Liver (tissue), 9 donors: ENCODE results near the gene PAPOLA. TPM values are rescaled to one million over a fixed set of nuclear protein-coding genes. Genes with fewer than 3 reads are reported as not detected.
A peak's percentile ranks its signal among the peaks of the same experiment; 100 is the strongest.

Source experiments
- DNase-seq: peaks from one replicate; pipeline ENCODE4 v3.0.0-alpha.2; 2017; ENCODE audit warnings: low spot score
- H3K27ac ChIP-seq, 2 donors: one replicate each; pipeline ENCODE4 v1.7.0; 2013; ENCODE audit warnings: inconsistent platforms in 2 of 2, low read length in 2 of 2, control low read depth in 1 of 2, low read depth in 1 of 2, mild to moderate bottlenecking in 1 of 2
- H3K27me3 ChIP-seq, 4 donors: one replicate each; pipeline versions ENCODE4 v1.6.1 to v1.7.0; 2013; ENCODE audit warnings: low read length in 3 of 4, inconsistent platforms in 1 of 4, mild to moderate bottlenecking in 1 of 4, moderate library complexity in 1 of 4; ENCODE audit not compliant: control insufficient read depth in 4 of 4, insufficient read depth in 4 of 4
- H3K36me3 ChIP-seq, 4 donors: one replicate each; pipeline versions ENCODE4 v1.6.1 to v1.7.0; 2013; ENCODE audit warnings: low read length in 3 of 4, mild to moderate bottlenecking in 3 of 4, low read depth in 1 of 4, moderate library complexity in 1 of 4; ENCODE audit not compliant: control insufficient read depth in 4 of 4, insufficient read depth in 3 of 4
- H3K4me1 ChIP-seq, 4 donors: one replicate each; pipeline versions ENCODE4 v1.6.1 to v1.7.0; 2013; ENCODE audit warnings: low read length in 3 of 4, mild to moderate bottlenecking in 3 of 4, moderate library complexity in 1 of 4; ENCODE audit not compliant: control insufficient read depth in 4 of 4, insufficient read depth in 4 of 4
- H3K4me3 ChIP-seq, 3 donors: one replicate each; pipeline versions ENCODE4 v1.6.1 to v1.7.0; 2013; ENCODE audit warnings: low read length in 3 of 3, control low read depth in 1 of 3, low read depth in 1 of 3, mild to moderate bottlenecking in 1 of 3
- H3K9ac ChIP-seq, 2 donors: one replicate each; pipeline ENCODE4 v1.7.0; 2013; ENCODE audit warnings: low read length in 2 of 2, mild to moderate bottlenecking in 2 of 2, moderate library complexity in 2 of 2, control low read depth in 1 of 2, low read depth in 1 of 2
- H3K9me3 ChIP-seq, 4 donors: one replicate each; pipeline versions ENCODE4 v1.6.1 to v1.7.0; 2013; ENCODE audit warnings: low read length in 3 of 4; ENCODE audit not compliant: control insufficient read depth in 4 of 4
- ATF3 ChIP-seq: IDR thresholded peaks from 2 replicates; pipeline ENCODE4 v1.6.1; 2016; ENCODE audit warnings: antibody characterized with exemption
- CTCF ChIP-seq: fragments of 150-350 bp; IDR thresholded peaks from 2 replicates; pipeline ENCODE4 v1.5.1; 2017; ENCODE audit warnings: improper control_type of control experiment, low read depth, low read length; ENCODE audit not compliant: missing input control
- EGR1 ChIP-seq, 2 donors: IDR thresholded peaks; 2 replicates each; pipeline ENCODE4 v1.6.1; 2016 to 2018; ENCODE audit warnings: antibody characterized with exemption in 2 of 2, low read depth in 2 of 2
- FOXA2 ChIP-seq: IDR thresholded peaks from 2 replicates; pipeline ENCODE4 v1.6.1; 2016; ENCODE audit warnings: antibody characterized with exemption
- GABPA ChIP-seq, 2 donors: IDR thresholded peaks in 1 of 2; conservative IDR thresholded peaks in 1 of 2; 2 replicates each; pipeline ENCODE4 v1.6.1; 2016; ENCODE audit warnings: antibody characterized with exemption in 2 of 2, mild to moderate bottlenecking in 1 of 2, moderate library complexity in 1 of 2
- HNF4A ChIP-seq, 2 donors: conservative IDR thresholded peaks; 2 replicates each; pipeline ENCODE4 v1.6.1; 2016; ENCODE audit warnings: antibody characterized with exemption in 2 of 2, mild to moderate bottlenecking in 2 of 2
- HNF4G ChIP-seq: IDR thresholded peaks from 2 replicates; pipeline ENCODE4 v1.6.1; 2016; ENCODE audit warnings: antibody characterized with exemption
- JUND ChIP-seq, 2 donors: IDR thresholded peaks; 2 replicates each; pipeline ENCODE4 v1.6.1; 2016; ENCODE audit warnings: antibody characterized with exemption in 2 of 2
- MAX ChIP-seq: IDR thresholded peaks from 2 replicates; pipeline ENCODE4 v1.6.1; 2016; ENCODE audit warnings: antibody characterized with exemption
- NR2F2 ChIP-seq: IDR thresholded peaks from 2 replicates; pipeline ENCODE4 v1.6.1; 2016; ENCODE audit warnings: antibody characterized with exemption
- RAD21 ChIP-seq, 2 donors: IDR thresholded peaks; 2 replicates each; pipeline ENCODE4 v1.6.1; 2016; ENCODE audit warnings: antibody characterized with exemption in 2 of 2, mild to moderate bottlenecking in 2 of 2
- RXRA ChIP-seq, 2 donors: IDR thresholded peaks; 2 replicates each; pipeline ENCODE4 v1.6.1; 2017 to 2018; ENCODE audit warnings: antibody characterized with exemption in 2 of 2, mild to moderate bottlenecking in 1 of 2
- SP1 ChIP-seq: IDR thresholded peaks from 2 replicates; pipeline ENCODE4 v1.6.1; 2018; ENCODE audit warnings: antibody characterized with exemption, mild to moderate bottlenecking
- TAF1 ChIP-seq: conservative IDR thresholded peaks from 2 replicates; pipeline ENCODE4 v1.6.1; 2016; ENCODE audit warnings: antibody characterized with exemption, mild to moderate bottlenecking
- YY1 ChIP-seq: IDR thresholded peaks from 2 replicates; pipeline ENCODE4 v1.6.1; 2016; ENCODE audit warnings: antibody characterized with exemption, mild to moderate bottlenecking
- WGBS: extraction: QIAGEN DNeasy Blood & Tissue Kit; methylation state at CpG from one replicate; pipeline ENCODE4 v1.1.7; 2013; 5-methylcytosine and 5-hydroxymethylcytosine counted together
- polyA plus RNA-seq, 2 donors: library from polyadenylated mRNA; stranded (reverse) in 1 of 2; unstranded in 1 of 2; fragments of 200-250 nt in 1 of 2; fragments of >200 nt in 1 of 2; fragmentation: Nextera tagmentation in 1 of 2; extraction: Ambion mirVana in 1 of 2; gene quantifications; one replicate each; pipeline versions ENCODE4 v1.2.1 to v1.2.3, GENCODE V29; 2013 to 2015
- total RNA-seq, 2 donors: library from RNA; depleted of rRNA; stranded (reverse); fragments of >200 nt; gene quantifications; one replicate each; pipeline ENCODE4 v1.2.3, GENCODE V29; 2014
- donor health status: healthy.
- donor health status: healthy.
- donor health status: healthy.
- donor health status: healthy.
- donor health status: healthy.

The PAPOLA gene
- total and polyA plus RNA-seq, 4 donors = 29.4 to 107 (median 71.6) TPM

- Histone ChIP-seq H3K4me3 (no peak overlapping the region), H3K27me3 (no peaks in the 10 kb centered on the region), H3K4me1 (peaks cover 0 to 11% (median 5%) of the 10 kb centered on the region in 4 donors), H3K9ac (no peak overlapping the region), H3K9me3 (no peaks in the 10 kb centered on the region), H3K36me3 (no peaks in the 10 kb centered on the region), H3K27ac (no peak overlapping the region)
- no peak for TF ChIP-seq HNF4A (conservative IDR thresholded peaks at IDR 0.05)
- no peak for TF ChIP-seq NR2F2
- no peak for TF ChIP-seq CTCF
- TF ChIP-seq YY1 = no peak
- TF ChIP-seq ATF3 = no peak
- no peak for TF ChIP-seq EGR1 (IDR thresholded peaks at IDR 0.05; ENCODE audit: low read depth in 2 of 2)
- no peak for TF ChIP-seq SP1
- TF ChIP-seq TAF1 = no peak
- no peak for TF ChIP-seq MAX
- TF ChIP-seq FOXA2 = no peak
- no peak for TF ChIP-seq JUND (IDR thresholded peaks at IDR 0.05)
- DNase-seq = no peak
- 95% methylated on average over 5 of the region's 5 CpGs for WGBS
Observed at GRCh38 chr14:96597680-96598079, 95.5 kb downstream of the PAPOLA start.

GRCh38 chr14:96598332-96598928 lies 96.2 kb downstream of the PAPOLA start:
- peaks cover 0 to 11% (median 5%) of the 10 kb centered on the region in 4 donors for H3K4me1 ChIP-seq
- no peaks in the 10 kb centered on the region for H3K9me3 ChIP-seq
- DNase-seq = no peak
- H3K27me3 ChIP-seq = peaks cover 0 to 2% (median 0%) of the 10 kb centered on the region in 4 donors
- no peaks in the 10 kb centered on the region for H3K36me3 ChIP-seq
- no peak overlapping the region for H3K9ac ChIP-seq
- 37% methylated on average over 14 of the region's 14 CpGs for WGBS
- TF ChIP-seq HNF4A (conservative IDR thresholded peaks at IDR 0.05) = peak in 1 of 2 donors; percentile 38
- no peak for TF ChIP-seq ATF3
- TF ChIP-seq SP1 = peak; percentile 10
- TF ChIP-seq FOXA2 = no peak
- peak in 1 of 2 donors; percentile 26 for TF ChIP-seq RXRA (IDR thresholded peaks at IDR 0.05)
- no peak overlapping the region for H3K4me3 ChIP-seq
- H3K27ac ChIP-seq = no peak overlapping the region

GRCh38 chr14:96599076-96599475 lies 96.9 kb downstream of the PAPOLA start:
- TF ChIP-seq FOXA2 (no peak), YY1 (no peak), TAF1 (no peak), GABPA (IDR thresholded peaks at IDR 0.05 in 1 of 2, conservative IDR thresholded peaks at IDR 0.05 in 1 of 2) (no peak), RAD21 (IDR thresholded peaks at IDR 0.05) (no peak), MAX (no peak), HNF4A (conservative IDR thresholded peaks at IDR 0.05) (no peak), HNF4G (no peak), SP1 (no peak), EGR1 (IDR thresholded peaks at IDR 0.05; ENCODE audit: low read depth in 2 of 2) (no peak), JUND (IDR thresholded peaks at IDR 0.05) (no peak)

More at GRCh38 chr14:96599076-96599475, 96.9 kb downstream of the PAPOLA start:
- no peak overlapping the region for H3K27ac ChIP-seq
- peaks cover 0 to 2% (median 0%) of the 10 kb centered on the region in 4 donors for H3K27me3 ChIP-seq
- no peaks in the 10 kb centered on the region for H3K36me3 ChIP-seq
- no peaks in the 10 kb centered on the region for H3K9me3 ChIP-seq
- no peak for DNase-seq
- WGBS = 89% methylated on average over 10 of the region's 10 CpGs
- H3K4me1 ChIP-seq = peaks cover 0 to 11% (median 5%) of the 10 kb centered on the region in 4 donors
- H3K4me3 ChIP-seq = no peak overlapping the region
- H3K9ac ChIP-seq = no peak overlapping the region
